K562 (cell line): ENCODE data around the gene SPATS2. TPM values are rescaled to one million over a fixed set of nuclear protein-coding genes. Genes with fewer than 3 reads are reported as not detected.

Experiments used
- ARNT ChIP-seq, 2 experiments: fragments of 450-650 bp; IDR thresholded peaks; 2 replicates each; pipeline ENCODE4 v1.6.1; 2016; ENCODE audit warnings: mild to moderate bottlenecking in 1 of 2
- ETV6 ChIP-seq, 3 experiments: fragments of 150-350 bp in 1 of 3; sonication (generic) in 1 of 3; formaldehyde crosslinking in 1 of 3; IDR thresholded peaks; 2 replicates each; pipeline versions ENCODE4 v1.6.1 to v1.8.0; 2014 to 2022; ENCODE audit warnings: borderline replicate concordance in 2 of 3, low read depth in 2 of 3, antibody characterized with exemption in 1 of 3, low read length in 1 of 3, mild to moderate bottlenecking in 1 of 3, missing genetic modification reagents in 1 of 3
- FOXK1 ChIP-seq: sonication (generic); formaldehyde crosslinking; IDR thresholded peaks from 2 replicates; pipeline ENCODE4 v1.8.0; 2022; ENCODE audit warnings: missing genetic modification reagents, mild to moderate bottlenecking, borderline replicate concordance
- L3MBTL2 ChIP-seq: fragments of 450-650 bp; IDR thresholded peaks from 2 replicates; pipeline ENCODE4 v1.6.1; 2016; ENCODE audit warnings: mild to moderate bottlenecking, moderate library complexity
- MAZ ChIP-seq, 2 experiments: fragments of 450-650 bp in 1 of 2; sonication (generic) in 1 of 2; formaldehyde crosslinking; IDR thresholded peaks in 1 of 2; conservative IDR thresholded peaks in 1 of 2; 2 replicates each; pipeline versions ENCODE4 v1.4.0 to v1.5.0; 2020; ENCODE audit warnings: mild to moderate bottlenecking in 1 of 2, missing genetic modification reagents in 1 of 2
- MYNN ChIP-seq, 2 experiments: sonication (generic); formaldehyde crosslinking in 1 of 2; IDR thresholded peaks; 2 replicates each; pipeline versions ENCODE4 v1.5.0 to v1.6.1; 2016 to 2020; ENCODE audit warnings: antibody characterized with exemption in 1 of 2, missing genetic modification reagents in 1 of 2
- NCOA6 ChIP-seq: fragments of 450-650 bp; IDR thresholded peaks from 2 replicates; pipeline ENCODE4 v1.6.1; 2017; ENCODE audit warnings: mild to moderate bottlenecking
- NR2C1 ChIP-seq, 2 experiments: fragments of 450-650 bp; IDR thresholded peaks; 2 replicates each; pipeline ENCODE4 v1.6.1; 2017; ENCODE audit warnings: mild to moderate bottlenecking in 2 of 2, antibody characterized with exemption in 1 of 2, inconsistent platforms in 1 of 2, missing compliant biosample characterization in 1 of 2, missing genetic modification characterization in 1 of 2
- PURB ChIP-seq: sonication (generic); formaldehyde crosslinking; IDR thresholded peaks from 2 replicates; pipeline ENCODE4 v1.9.0; 2021; ENCODE audit warnings: low read depth, mild to moderate bottlenecking, missing genetic modification reagents
- SMARCE1 ChIP-seq: fragments of 450-650 bp; IDR thresholded peaks from 2 replicates; pipeline ENCODE4 v1.7.1; 2016; ENCODE audit warnings: mild to moderate bottlenecking
- SPI1 ChIP-seq: IDR thresholded peaks from 2 replicates; pipeline ENCODE4 v1.6.1; 2011; ENCODE audit warnings: low read depth, low read length, control low read depth, borderline replicate concordance
- XRCC4 ChIP-seq: IDR thresholded peaks from one replicate; pipeline ENCODE4 v1.6.1; 2011; ENCODE audit not compliant: insufficient read depth, insufficient read length; ENCODE audit errors: extremely low read depth
- YBX1 ChIP-seq: fragments of 450-650 bp; IDR thresholded peaks from 2 replicates; pipeline ENCODE4 v1.7.1; 2016; ENCODE audit warnings: mild to moderate bottlenecking
- ZNF143 ChIP-seq: sonication (generic); formaldehyde crosslinking; IDR thresholded peaks from 2 replicates; pipeline ENCODE4 v1.9.0; 2022; ENCODE audit warnings: mild to moderate bottlenecking, missing genetic modification reagents
- ZNF354B ChIP-seq: fragments of 250-450 bp; sonication (Bioruptor Pico); IDR thresholded peaks from 2 replicates; pipeline ENCODE4 v1.4.0; 2020
- ZZZ3 ChIP-seq: fragments of 450-650 bp; IDR thresholded peaks from 2 replicates; pipeline ENCODE4 v1.6.1; 2016; ENCODE audit warnings: antibody characterized with exemption, mild to moderate bottlenecking, moderate library complexity
- polyA plus RNA-seq, 8 experiments: library from polyadenylated mRNA; depleted of rRNA in 4 of 8; stranded (reverse) in 5 of 8; unstranded in 3 of 8; fragments of >200 nt; fragmentation: Nextera tagmentation in 2 of 8; fragmentation: Illumina TruSeq in 1 of 8; extraction: Ambion mirVana in 2 of 8; extraction: Trizol in 1 of 8; gene quantifications; 2 replicates each; pipeline versions ENCODE4 v1.2.1 to v1.2.3, GENCODE V29; 2011 to 2014; ENCODE audit warnings: inconsistent platforms in 1 of 8, missing spikeins in 1 of 8
- total RNA-seq, 7 experiments: library from RNA; depleted of rRNA in 6 of 7; stranded (reverse); fragments of >200 nt in 6 of 7; fragmentation: Illumina TruSeq in 2 of 7; extraction: Trizol in 2 of 7; gene quantifications; 2 replicates each; pipeline versions ENCODE4 v1.2.1 to v1.2.3, GENCODE V29; 2011 to 2021; ENCODE audit warnings: low replicate concordance in 1 of 7
- TF ChIP-seq, protein P1 (sequence below): fragments of 450-650 bp; IDR thresholded peaks from 2 replicates; pipeline ENCODE4 v1.6.1; 2014; ENCODE audit warnings: low read depth, mild to moderate bottlenecking, moderate library complexity, borderline replicate concordance
- TF ChIP-seq, protein P2 (sequence below), 2 experiments: fragments of 150-350 bp in 1 of 2; IDR thresholded peaks; 2 replicates each; pipeline ENCODE4 v1.6.1; 2012 to 2016; ENCODE audit warnings: low read depth in 2 of 2, low read length in 2 of 2, mild to moderate bottlenecking in 1 of 2, moderate library complexity in 1 of 2
- TF ChIP-seq, protein P3 (sequence below): sonication (generic); formaldehyde crosslinking; IDR thresholded peaks from 2 replicates; pipeline ENCODE4 v1.8.1; 2022; ENCODE audit warnings: missing genetic modification reagents
- TF ChIP-seq, protein P4 (sequence below): fragments of 450-650 bp; IDR thresholded peaks from 2 replicates; pipeline ENCODE4 v1.7.1; 2018; ENCODE audit warnings: mild to moderate bottlenecking, low read depth; ENCODE audit not compliant: partially characterized antibody

SPATS2 gene
- total and polyA plus RNA-seq, 9 of the 15 experiments (the other 6 are each of a cell fraction or from before 2014, with no cell fraction given): 5.4 to 48.2 (median 17.5) TPM

DNA sequence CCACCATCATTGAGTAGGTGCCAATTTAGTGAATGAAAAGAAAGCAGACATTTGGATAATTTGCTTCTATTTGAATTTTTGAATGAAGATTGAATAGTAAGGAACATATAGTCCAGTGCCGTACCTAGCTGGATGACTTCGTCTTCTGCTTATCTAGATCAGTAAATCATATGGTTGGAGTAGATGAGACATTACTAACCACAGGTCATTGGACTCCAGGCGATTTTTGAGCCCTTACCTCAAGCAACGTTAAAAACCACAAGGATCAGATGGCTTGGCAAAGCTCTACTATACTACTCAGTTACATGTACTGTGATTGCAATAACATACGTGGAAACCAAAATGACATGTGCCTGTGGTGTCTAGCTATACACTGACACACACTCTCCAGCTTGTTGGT lies 1.7 kb upstream of the SPATS2 start (continued):
- TF ChIP-seq, protein P1, sequence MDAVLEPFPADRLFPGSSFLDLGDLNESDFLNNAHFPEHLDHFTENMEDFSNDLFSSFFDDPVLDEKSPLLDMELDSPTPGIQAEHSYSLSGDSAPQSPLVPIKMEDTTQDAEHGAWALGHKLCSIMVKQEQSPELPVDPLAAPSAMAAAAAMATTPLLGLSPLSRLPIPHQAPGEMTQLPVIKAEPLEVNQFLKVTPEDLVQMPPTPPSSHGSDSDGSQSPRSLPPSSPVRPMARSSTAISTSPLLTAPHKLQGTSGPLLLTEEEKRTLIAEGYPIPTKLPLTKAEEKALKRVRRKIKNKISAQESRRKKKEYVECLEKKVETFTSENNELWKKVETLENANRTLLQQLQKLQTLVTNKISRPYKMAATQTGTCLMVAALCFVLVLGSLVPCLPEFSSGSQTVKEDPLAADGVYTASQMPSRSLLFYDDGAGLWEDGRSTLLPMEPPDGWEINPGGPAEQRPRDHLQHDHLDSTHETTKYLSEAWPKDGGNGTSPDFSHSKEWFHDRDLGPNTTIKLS: no peak
- no peak for TF ChIP-seq ARNT (IDR thresholded peaks at IDR 0.05)
- TF ChIP-seq XRCC4: no peak
- TF ChIP-seq, protein P2, sequence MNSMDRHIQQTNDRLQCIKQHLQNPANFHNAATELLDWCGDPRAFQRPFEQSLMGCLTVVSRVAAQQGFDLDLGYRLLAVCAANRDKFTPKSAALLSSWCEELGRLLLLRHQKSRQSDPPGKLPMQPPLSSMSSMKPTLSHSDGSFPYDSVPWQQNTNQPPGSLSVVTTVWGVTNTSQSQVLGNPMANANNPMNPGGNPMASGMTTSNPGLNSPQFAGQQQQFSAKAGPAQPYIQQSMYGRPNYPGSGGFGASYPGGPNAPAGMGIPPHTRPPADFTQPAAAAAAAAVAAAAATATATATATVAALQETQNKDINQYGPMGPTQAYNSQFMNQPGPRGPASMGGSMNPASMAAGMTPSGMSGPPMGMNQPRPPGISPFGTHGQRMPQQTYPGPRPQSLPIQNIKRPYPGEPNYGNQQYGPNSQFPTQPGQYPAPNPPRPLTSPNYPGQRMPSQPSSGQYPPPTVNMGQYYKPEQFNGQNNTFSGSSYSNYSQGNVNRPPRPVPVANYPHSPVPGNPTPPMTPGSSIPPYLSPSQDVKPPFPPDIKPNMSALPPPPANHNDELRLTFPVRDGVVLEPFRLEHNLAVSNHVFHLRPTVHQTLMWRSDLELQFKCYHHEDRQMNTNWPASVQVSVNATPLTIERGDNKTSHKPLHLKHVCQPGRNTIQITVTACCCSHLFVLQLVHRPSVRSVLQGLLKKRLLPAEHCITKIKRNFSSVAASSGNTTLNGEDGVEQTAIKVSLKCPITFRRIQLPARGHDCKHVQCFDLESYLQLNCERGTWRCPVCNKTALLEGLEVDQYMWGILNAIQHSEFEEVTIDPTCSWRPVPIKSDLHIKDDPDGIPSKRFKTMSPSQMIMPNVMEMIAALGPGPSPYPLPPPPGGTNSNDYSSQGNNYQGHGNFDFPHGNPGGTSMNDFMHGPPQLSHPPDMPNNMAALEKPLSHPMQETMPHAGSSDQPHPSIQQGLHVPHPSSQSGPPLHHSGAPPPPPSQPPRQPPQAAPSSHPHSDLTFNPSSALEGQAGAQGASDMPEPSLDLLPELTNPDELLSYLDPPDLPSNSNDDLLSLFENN (IDR thresholded peaks at IDR 0.05; ENCODE audit: low read depth in 2 of 2, low read length in 2 of 2): no peak
- TF ChIP-seq MAZ (CRISPR knock-in tag; conservative IDR thresholded peaks at IDR 0.05 in 1 of 2, IDR thresholded peaks at IDR 0.05 in 1 of 2): no peak
- peak; percentile 60 for TF ChIP-seq L3MBTL2
- no peak for TF ChIP-seq YBX1
- TF ChIP-seq, protein P3, sequence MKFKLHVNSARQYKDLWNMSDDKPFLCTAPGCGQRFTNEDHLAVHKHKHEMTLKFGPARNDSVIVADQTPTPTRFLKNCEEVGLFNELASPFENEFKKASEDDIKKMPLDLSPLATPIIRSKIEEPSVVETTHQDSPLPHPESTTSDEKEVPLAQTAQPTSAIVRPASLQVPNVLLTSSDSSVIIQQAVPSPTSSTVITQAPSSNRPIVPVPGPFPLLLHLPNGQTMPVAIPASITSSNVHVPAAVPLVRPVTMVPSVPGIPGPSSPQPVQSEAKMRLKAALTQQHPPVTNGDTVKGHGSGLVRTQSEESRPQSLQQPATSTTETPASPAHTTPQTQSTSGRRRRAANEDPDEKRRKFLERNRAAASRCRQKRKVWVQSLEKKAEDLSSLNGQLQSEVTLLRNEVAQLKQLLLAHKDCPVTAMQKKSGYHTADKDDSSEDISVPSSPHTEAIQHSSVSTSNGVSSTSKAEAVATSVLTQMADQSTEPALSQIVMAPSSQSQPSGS: no peak
- no peak for TF ChIP-seq FOXK1 (CRISPR knock-in tag)
- no peak for TF ChIP-seq ZNF354B (CRISPR knock-in tag)
- TF ChIP-seq ETV6 (IDR thresholded peaks at IDR 0.05; ENCODE audit: borderline replicate concordance in 1 of 2, low read depth in 2 of 2, low read length in 1 of 2): no peak
- no peak for TF ChIP-seq ETV6 (CRISPR knock-in tag; IDR thresholded peaks at IDR 0.05; ENCODE audit: borderline replicate concordance)
- TF ChIP-seq, protein P4, sequence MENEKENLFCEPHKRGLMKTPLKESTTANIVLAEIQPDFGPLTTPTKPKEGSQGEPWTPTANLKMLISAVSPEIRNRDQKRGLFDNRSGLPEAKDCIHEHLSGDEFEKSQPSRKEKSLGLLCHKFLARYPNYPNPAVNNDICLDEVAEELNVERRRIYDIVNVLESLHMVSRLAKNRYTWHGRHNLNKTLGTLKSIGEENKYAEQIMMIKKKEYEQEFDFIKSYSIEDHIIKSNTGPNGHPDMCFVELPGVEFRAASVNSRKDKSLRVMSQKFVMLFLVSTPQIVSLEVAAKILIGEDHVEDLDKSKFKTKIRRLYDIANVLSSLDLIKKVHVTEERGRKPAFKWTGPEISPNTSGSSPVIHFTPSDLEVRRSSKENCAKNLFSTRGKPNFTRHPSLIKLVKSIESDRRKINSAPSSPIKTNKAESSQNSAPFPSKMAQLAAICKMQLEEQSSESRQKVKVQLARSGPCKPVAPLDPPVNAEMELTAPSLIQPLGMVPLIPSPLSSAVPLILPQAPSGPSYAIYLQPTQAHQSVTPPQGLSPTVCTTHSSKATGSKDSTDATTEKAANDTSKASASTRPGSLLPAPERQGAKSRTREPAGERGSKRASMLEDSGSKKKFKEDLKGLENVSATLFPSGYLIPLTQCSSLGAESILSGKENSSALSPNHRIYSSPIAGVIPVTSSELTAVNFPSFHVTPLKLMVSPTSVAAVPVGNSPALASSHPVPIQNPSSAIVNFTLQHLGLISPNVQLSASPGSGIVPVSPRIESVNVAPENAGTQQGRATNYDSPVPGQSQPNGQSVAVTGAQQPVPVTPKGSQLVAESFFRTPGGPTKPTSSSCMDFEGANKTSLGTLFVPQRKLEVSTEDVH: no peak
- TF ChIP-seq MYNN (IDR thresholded peaks at IDR 0.05): no peak
- no peak for TF ChIP-seq MYNN (CRISPR knock-in tag; IDR thresholded peaks at IDR 0.05)
- peak; percentile 78; the same call in 1 of the 2 replicates for TF ChIP-seq SMARCE1
- no peak for TF ChIP-seq ZZZ3
- TF ChIP-seq ZNF143: no peak
- TF ChIP-seq SPI1: no peak
- TF ChIP-seq NR2C1 (IDR thresholded peaks at IDR 0.05): no peak
- no peak for TF ChIP-seq NR2C1 (tag; IDR thresholded peaks at IDR 0.05)
- no peak for TF ChIP-seq NCOA6
- no peak for TF ChIP-seq PURB (CRISPR knock-in tag)
